ENCODE measurements around the gene MOGAT3. TPM values are rescaled to one million over a fixed set of nuclear protein-coding genes. Genes with fewer than 3 reads are reported as not detected.
"Not testable (repeated sequence)": the region's sequence is repeated elsewhere in the genome, so short reads cannot be mapped to it uniquely, and the experiment has no call there.

Gene MOGAT3
- total RNA-seq, 1 experiment from 2014 or later: 0.21 TPM

DNA sequence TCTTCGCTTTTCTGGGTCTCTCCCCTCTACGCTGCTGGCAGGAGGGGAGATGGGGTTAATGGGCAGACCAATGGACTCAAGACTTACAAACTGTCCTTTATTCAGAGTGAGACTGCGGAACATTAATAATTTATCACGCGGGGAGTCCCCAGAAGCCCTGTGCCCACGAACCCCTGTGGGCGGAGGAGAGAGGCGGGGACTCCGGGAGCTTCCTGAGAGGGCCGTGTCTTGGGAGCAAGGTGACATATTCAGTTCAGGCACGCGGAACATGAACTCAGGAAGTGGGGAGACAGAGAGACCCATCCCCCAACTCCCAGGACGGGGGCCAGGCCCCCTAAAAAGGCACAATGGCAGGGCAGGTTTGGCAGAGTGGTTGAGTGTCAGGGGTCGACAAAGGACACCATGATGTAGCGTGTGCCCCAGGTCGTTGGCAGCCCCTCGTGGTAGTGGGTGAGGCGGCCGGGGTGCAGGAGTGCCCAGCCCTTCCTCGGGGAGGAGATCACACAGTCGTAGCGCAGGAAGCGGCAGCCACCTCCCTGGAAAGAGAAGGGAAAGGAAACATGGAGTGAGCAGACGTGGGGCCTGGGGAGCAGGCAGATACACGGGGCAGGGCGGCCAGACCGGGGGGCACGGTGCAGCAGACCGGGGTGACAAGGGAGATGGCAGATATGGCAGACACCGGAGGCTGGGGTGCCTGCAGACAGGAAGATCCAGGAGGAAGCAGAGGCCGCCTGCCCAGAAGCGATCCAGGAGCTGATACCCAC, 5.2 kb upstream of the MOGAT3 start:
- DNase-seq (ENCODE audit: low read depth): no peak

DNA sequence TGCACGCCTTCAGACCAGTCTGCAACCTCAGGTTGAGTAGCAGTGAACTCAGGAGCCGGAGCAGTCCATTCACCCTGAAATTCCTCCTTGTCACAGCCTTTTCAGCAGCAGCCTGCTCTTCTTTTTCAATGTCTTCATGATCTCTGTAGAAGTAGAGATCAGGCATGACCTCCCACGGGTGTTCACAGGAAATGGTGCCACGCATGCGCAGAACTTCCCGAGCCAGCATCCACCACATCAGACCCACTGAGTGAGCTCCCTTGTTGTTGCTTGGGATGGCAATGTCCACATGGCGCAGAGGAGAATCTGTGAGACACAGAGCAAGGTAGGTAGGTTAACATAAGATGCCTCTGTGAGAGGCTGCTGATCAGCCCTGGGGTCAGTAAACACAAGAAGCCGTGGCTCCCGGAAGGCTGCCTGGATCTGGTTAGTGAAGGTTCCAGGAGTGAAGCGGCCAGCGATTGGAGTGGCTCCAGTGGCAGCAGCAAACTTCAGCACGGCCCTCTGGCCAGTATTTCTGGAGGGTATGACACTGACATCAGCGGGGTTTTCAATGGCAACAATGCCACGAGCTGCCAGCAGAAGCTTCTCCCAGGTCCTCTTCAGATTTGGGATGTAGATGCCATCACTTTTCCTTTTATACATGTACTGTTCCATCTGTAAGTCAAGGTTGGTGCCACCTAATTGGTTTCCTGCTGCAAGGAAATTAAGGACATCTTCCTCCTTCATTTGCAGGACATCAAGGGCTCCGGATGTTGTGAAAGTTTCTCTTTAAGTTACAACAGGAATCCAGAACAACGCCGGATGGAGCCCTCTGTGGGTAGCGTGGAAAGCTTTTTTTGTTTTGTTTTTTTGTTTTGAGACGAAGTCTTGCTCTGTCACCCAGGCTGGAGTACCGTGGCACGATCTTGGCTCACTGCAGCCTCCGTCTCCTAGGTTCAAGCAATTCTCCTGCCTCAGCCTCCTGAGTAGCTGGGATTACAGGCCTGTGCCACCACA, 3.2 kb upstream of the MOGAT3 start:
- DNase-seq (ENCODE audit: low read depth): not testable (repeated sequence)

DNA sequence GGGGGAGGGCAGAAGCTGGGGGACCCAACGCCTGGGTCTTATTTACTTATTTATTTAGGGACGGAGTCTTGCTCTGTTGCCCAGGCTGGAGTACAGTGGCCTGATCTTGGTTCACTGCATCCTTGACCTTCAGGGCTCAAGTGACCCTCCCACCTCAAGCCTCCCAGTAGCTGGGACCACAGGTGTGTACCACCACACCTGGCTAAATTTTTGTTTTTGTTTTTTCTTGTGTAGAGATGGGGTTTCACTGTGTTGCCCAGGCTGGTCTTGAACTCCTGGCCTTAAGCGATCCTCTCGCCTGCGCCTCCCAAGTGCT, 1.7 kb upstream of the MOGAT3 start:
- DNase-seq (ENCODE audit: low read depth): no peak

DNA sequence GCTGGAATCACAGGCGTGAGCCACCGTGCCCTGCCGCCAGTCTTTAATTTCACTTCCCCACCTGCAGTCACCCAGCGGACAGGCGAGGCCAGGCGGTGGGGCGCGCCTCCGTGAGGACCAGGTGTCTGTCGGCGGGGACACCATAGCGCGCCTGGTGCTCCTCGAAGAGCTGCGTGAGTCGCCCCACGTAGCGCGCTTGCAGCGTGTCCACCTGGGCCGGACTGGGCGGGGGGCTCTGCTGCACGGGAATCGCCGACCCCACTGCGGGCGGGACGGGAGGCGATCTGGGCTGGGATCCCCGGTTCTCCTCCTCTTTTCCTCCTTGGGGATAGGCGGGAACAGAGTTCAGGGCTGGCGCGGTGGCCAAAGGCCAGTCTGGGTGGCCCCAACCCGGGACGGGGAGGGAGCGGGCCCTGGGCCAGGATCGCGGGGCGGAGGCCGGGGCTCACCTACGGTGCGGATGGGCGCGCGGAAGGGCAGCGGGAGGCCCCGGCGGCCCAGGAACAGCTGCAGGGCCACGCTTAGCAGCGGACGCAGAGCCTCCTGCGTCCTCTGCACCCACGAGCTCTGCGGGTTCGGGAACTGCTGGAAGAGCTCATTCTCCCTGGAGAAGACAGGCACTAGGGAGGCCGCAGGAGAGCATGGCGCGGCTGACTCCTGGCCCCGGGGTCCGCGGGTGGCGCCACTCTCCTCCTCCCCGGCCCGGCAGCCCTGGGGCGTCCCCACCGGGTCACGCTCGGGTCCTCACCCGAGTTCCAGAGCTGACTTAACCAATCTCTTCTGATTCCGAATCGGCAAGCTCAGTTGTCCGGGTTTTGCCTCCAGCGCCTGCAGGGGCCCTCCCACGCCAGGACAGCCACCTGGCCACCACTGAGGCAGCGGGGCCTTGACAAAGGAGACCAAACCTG, 1.1 kb upstream of the MOGAT3 start:
- no peak for DNase-seq (ENCODE audit: low read depth)

DNA sequence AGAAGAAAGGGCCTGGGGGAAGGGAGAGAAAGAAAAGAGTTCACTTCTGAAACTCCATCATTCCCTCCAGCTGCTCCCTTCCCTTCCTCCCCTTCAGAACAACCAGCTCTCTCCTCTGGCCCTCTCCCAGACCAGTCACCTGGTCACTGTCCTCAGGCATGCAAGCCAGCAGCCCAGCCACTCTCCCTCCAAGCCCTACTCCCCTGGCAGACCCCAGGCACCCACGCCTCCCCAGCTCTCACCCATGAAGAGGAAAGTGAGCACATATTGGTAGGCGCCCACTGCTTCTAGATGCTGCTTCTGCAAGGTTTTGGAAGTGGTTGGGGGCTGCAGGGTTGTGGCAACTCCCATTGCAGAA, 353 bp downstream of the MOGAT3 start:
- no peak for DNase-seq (ENCODE audit: low read depth)

DNA sequence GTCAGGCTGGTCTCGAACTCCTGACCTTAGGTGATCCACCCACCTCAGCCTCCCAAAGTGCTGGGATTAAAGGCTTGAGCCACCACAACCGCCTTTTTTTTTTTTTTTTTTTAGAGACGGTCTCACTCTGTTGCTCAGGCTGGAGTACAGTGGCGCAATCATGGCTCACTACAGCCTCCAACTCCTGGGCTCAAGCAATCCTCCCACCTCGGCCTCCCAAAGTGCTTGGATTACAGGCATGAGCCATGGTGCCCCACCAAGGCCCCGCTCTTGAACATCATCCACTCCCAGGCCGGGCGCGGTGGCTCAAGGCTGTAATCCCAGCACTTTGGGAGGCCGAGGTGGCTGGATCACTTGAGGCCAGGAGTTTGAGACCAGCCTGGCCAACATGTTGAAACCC, 1.3 kb downstream of the MOGAT3 start:
- DNase-seq (ENCODE audit: low read depth): not testable (repeated sequence)

DNA sequence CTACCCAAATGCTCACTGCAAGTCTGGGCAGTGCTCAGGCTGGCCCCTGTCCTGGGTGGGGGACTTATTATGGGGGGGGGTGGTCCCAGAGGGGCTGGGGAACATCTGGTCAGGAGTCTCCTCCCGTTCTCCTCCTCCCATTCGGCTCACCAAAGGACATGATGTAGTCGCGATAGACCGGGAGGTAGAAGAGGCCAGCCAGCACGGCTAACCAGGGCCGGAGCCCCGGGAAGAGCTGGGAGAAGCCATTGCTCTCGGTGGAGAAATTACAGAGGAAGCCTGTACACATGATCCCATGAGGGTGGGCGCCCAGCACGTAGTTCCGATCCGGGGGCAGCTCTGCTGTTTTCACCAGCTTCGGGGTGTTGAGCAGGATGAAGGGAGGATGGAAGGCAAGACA, 2.4 kb downstream of the MOGAT3 start:
- DNase-seq (ENCODE audit: low read depth): no peak

DNA sequence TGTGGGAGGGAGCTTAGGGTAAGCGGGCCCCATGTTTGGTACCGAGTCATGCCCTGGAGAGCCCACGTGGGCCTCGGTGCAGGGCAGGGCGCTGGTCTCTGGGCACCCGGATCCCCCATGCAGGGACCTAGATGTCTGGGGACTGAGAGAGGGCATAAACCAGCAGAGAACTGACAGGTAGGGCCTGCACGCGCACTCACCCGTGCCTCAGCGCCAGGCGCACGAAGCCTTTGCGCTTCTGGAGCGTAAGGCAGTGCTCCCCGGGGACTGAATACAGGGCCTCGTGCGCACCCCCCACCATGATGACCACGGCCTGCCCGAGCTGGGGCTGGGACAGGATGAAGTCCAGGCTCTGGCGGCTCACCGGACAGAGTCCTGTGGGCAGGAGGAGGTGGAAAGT, 2.8 kb downstream of the MOGAT3 start:
- DNase-seq (ENCODE audit: low read depth): no peak

DNA sequence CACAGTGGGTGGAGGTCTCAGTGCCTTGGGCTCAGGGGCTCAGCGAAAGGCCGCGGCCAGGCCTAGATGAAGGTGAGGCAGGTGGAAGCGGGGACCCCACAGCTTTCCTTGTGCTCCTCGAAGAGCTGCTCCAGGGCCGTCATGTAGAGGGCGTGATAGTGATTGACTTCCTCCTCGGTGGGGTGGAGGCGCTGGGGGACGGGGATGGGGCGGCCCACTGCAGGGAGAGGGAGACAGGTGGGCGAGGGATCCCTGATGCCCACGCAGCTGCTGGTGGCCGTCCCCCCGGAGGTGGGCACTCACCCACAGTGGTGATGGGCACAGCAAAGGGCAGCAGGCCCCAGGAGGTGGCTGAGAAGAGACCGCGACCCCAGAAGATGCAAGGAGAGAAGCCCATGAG, 5.0 kb downstream of the MOGAT3 start:
- no peak for DNase-seq (ENCODE audit: low read depth)

DNA sequence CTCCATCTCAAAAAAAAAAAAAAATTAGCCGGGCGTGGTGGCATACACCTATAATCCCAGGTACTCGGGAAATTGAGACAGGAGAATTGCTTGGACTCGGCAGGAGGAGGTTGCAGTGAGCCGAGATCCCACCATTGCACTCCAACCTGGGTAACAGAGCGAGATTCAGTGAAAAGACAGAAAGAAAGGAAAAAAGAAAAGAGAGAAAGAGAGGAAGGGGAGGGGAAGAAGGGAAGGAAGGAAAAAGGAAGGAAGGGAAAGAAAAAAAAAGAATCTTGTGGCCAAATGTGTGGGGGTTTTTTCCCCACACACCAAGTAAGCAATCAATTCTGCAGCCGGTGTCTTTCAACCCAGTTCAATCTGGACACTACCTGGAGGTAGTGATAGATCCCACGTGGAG, 11.7 kb downstream of the MOGAT3 start:
- DNase-seq (ENCODE audit: low read depth): no peak

DNA sequence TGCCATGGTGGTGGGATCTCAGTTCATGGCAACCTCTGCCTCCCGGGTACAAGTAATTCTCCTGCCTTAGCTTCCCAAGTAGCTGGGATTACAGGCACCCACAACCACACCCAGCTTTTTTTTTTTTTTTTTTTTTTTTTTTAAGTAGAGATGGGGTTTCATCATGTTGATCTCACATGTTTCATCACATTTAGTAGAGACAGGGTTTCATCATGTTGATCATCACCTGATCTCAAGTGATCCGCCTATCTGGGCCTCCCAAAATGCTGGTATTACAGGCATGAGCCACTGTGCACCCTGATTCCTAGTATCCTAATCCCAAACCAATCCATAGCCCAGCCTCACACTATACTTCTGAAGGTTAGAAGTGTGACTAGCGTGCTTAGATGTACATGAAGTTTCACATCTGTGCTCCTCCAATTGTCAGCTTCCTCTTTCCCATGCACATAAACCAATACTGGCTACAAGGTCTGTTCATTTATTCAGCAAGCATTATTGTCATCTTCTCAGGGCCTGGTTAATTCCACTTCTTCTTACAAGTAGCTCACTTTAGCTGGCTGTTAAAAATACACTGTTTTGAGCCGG, 13.9 kb downstream of the MOGAT3 start:
- no peak for DNase-seq (ENCODE audit: low read depth)

DNA sequence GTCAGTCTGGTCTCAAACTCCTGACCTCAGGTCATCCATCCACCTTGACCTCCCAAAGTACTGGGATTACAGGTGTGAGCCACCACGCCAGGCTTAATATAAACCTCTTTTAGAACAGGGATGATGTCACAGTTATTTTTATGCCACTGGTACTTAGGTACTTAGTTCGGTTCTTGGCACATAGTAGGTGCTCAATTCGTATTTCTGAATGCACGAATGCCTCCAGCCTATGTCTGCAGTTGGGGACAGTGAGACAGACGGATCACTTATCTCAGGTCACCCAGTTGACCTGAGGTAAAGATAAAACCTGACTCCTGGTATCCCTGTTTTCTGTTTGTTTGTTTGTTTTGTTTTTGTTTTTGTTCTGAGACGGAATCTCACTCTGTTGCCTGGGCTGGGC, 14.6 kb downstream of the MOGAT3 start:
- DNase-seq (ENCODE audit: low read depth): no peak

DNA sequence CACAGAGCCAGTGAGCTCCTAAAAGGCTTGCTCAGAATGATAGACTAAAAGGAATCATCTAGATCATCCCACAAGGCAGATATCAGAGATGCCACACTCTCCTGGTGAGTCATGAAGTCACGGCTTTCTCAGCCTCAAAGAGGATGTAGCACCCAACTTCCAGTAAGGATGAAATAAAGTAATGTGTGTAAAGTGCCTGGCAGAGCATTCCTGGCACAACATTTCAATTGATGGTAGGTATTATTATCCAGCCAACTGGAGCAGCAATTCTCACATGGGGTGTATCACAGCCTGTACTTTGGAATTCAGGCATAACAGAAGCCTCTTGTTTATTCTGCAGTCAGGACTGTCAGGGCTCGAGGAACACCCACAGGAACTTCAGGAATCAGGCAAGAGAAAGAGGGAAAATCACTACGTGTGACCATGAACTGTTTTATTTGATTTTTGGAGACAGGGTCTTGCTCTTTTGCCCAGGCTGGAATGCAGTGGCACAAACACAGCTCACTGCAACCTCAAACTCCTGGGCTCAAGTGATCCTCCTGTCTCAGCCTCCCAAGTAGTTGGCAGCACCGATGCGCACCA, 15.5 kb downstream of the MOGAT3 start:
- DNase-seq (ENCODE audit: low read depth): peak; percentile 64

DNA sequence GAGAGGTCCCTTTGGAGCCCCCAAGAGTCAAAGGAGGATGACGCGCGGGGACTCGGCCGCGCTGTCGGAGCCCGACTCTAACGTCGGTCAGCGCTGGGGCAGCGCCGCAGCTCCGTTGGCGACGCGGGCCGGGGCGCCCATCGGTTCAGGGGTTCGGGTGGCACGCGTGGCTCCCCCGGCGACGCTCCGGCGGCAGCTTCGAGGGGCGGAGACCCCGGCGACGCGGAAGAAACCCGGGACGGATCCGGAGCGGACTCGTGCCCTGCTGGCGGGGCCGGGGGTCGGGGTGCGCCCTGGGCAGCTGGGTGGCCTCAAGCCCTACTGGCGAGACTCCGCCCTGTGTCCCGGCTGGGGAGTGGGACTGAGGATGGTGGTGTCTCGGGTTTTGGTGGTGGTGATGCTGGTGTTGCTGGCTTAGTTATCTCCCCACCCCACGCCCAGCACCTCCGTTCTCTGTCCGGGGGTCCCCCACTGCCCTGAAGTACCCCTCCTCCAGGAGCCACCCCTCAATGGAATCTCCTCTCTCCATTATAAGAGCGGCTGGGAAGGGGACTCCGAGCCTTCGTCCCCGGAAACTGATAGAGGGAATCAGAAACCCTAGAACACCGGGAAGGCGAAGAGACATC, 20.6 kb downstream of the MOGAT3 start, which contains the start of gene NAT16:
Gene NAT16 (minus strand): TSS at position 164 of the 626 bp plus-strand sequence. CDS start 5,486 bp downstream, outside the sequence.
- DNase-seq (ENCODE audit: low read depth): no peak

DNA sequence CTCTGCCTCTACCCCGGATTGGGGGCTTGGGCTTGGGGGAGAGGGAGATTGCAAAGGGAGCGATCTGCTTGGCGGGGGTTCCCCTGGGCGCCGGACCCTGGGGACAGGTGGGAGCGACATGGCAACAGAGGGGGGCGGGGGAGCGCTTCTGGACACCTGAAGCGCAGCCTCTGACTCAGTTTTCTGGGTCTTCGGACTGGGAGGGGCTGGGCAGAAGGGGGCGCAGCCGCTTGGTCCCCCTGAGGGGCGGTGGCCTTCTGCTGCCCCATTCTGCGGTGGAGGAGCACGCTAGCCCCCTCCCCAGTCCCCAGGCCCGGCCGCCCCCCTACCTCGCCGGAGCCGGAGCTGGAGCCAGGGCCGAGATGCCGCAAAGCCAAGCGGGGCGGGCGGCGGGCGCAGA, 21.1 kb downstream of the MOGAT3 start:
- DNase-seq (ENCODE audit: low read depth): no peak

DNA sequence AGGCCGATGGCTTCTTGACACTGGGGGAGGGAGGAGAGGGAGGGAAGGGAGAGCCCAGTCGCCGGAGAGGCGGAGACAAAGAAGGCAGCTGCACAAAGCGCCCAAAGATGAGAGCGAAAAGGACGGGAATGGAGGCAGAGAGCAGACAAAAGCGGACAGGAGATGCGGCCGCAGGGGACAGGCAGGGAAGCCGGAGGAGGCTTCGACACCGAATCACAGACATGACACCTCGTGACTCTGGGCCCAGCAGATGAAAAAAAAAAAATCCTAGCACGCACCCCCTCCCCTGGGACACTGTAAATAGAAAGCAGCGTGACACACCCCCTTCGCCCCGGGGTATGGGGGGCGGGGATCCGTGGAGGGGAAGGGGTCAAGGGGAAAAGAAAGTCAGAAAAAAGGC, 21.7 kb downstream of the MOGAT3 start:
- no peak for DNase-seq (ENCODE audit: low read depth)

DNA sequence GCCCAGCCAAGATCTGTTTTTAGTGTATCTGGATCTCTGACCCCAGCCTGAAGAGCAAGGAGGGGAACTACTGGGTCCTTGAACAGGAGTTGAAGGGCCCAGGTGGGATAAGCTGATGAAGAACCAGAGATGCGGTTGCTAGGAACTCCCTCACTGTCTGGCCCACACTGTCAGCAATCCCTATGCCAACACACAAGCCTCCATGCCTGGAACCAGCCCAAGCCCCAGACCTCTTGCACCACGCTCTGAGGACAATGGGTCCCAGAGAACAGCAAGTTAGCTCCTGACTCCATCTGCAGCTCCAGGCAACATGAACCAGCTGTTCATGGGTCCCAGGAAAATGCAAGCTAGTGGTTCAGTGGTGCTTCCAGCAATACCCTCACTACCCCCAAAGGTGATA, 23.2 kb downstream of the MOGAT3 start:
- no peak for DNase-seq (ENCODE audit: low read depth)

DNA sequence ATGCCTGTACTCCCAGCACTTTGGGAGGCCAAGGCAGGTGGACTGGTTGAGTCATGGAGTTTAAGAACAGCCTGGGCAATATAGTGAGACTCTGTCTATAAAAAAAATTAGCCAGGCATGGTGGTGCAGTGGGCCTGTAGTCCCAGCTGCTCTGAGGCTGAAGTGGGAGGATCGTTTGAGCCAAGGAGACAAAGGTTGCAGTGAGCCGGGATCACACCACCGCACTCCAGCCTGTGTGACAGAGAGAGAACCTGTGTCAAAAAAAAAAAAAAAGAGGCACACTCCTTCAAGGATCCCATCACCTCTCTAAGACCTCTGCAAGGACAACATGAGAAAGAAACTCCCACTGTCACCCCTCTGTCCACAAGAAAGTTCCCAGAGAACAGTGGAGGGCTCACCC, 25.2 kb downstream of the MOGAT3 start:
- no peak for DNase-seq (ENCODE audit: low read depth)

DNA sequence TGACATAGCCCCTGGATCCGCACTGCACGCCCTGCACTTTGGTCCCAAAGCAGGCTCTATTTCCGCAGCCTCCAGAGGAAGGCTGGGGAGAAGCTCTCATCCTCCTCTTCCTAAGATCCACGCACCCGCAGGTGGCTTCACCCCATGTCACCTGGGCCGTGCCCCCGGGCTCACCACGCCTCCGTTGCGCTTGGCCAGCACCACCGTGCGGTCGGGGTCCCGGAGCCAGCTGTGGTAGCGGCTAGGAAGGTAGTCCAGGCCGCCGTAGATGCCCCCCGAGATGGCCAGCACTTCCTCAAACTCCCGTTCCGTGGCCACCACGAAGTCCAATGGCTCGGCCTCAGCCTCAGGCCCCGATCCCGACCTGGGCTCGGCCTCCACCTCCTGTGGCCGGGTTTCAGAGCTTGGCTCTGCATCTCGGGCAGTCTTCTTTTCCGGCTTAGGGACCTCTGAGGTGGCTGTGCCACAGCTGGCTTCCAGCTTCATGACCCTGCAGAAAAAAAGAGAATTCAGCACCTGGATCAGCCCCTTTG, 26.4 kb downstream of the MOGAT3 start:
- DNase-seq (ENCODE audit: low read depth): no peak

DNA sequence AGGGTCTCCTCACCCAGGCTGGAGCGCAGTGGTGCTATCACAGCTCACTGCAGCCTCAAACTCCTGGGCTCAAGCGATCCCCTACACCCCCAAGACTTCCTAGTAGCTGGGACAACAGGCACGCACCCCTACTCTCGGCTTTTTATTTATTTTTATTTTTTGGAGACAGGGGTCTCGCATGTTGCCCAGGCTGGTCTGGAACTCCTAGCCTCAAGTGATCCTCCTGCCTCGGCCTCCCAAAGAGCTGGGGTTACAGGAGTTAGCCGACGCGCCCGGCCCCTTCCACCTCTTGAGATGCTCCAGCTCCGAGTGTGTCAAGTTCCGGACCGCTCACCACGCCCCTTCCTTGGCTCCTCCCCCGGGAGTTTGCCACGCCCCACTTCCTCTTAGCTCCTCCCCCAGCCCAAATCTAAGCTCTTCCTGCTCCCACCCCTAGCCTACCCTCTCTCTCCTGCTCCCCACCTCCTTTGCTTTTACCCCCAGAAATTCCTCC, 27.0 kb downstream of the MOGAT3 start:
- peak; percentile 55 for DNase-seq (ENCODE audit: low read depth)
